ENCODE results near the gene TES.

TES gene

DNA sequence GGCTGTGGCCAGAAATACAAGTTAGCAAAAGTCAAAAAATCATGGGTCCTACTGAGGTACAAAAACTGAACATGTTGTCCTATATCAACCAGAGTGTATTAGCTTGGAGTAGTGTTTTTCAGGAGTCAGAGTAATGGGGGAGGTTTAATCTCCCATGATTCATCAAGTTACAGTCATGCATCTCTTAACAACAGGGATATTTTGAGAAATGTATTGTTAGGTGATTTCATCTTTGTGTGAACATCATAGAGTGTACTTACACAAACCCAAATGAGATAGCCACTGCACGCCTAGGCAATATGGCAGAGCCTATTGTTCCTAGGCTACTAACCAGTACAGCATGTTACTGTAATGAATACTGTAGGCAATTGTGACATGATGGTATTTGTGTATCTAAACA is 14.9 kb upstream of the TES start:
- no peak for DNase-seq

DNA sequence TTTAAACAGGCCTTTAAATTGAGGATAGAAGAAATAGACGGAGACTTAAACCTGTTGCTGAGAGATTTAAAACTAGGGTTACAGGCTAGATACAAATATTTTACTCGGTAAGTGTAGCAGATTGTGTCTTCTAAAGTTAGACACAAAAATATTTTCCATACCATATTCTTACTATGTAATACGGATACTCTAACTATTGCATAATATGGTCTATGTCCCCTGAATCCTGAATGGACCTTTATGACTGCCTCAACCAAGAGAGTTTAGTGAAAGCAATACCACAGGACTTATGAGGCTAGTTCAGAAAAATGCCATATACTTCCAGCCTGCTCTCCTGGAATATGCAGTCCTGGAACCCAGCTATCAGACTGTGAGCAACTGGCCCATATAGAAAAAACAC is 13.4 kb upstream of the TES start:
- no peak for DNase-seq

DNA sequence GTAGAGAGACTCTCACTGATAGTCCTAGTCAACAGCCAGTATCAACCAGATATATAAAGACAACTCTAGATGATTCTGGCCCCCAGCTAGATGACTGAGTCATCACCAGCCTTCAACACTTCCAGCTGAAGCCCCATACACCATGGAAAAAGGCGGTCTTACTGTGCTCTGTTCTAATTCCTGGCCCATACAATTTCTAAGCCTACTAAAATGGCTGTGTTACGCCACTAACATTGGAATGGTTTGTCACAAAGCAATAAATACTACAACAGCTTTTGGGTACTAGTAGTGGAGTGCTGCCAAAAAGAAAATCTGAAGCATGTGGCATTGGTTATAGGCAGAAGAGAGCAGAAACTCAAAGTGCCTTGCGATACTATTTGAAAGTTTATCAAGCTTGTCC is 13.0 kb upstream of the TES start:
- DNase-seq: no peak

DNA sequence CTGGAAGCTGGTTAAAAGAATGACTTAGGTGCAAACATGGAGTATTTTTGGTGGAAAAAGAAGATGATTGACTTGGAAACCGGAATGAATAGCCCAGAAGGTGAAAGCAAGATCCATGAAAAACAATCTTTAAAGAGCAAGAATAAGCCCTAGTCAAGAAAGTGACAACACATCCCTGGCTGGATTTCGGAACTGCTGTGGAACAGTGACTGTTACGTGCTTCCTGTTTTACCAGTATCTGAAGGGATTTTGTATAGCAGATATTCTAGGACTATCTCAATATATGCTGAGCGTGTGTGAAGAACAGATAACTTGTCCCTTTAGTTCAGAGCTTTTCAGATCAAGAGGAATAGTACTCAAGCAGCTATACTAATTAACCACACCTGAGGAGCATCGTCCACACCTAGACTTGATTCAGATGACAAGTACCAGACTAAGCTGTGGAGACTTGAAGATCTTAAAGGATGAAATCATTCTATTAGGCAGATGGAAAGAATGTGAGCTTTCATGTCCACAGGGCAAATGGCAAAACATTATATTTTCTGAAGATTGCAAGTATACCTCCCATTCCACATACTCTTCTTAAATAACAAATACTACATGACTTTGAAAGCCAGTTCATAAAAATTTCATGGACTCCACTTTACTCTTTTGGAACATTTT is 11.5 kb upstream of the TES start:
- no peak for DNase-seq

DNA sequence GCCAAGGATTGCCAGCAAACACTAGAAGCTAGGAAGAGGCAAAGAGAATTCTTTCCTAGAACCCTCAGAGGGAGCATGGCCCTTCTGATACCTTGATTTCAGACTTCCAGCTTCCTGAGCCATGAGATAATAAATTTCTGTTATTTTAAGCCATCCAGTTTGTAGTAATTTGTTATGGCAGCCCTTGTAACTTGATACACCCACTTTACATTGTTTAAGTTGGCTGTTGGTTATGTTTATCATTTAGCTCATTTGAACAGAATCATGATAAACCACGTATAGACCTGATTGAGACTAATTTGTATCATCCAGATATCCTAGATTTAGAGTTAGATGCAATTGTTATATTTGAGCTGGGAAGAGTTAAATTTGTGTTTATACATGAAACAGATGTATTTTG is 9.4 kb upstream of the TES start:
- no peak for DNase-seq

DNA sequence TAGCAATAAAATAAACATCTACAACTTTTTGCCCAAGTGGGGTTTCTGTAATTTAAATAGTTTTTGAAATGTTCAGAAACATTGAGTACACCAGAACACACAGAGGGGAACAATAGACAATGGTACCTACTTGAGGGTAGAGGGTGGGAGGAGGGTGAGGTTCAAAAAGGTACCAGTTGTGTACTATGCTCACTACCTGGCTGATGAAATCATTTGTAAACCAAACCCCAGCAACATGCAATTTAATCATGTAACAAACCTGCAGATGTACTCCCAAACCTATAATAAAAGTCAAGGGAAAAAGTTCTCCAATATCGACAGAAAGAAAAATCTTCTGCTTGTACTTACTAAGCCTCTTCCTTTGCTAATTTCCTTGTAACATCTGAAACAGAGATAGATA is 4.2 kb upstream of the TES start:
- DNase-seq: no peak

DNA sequence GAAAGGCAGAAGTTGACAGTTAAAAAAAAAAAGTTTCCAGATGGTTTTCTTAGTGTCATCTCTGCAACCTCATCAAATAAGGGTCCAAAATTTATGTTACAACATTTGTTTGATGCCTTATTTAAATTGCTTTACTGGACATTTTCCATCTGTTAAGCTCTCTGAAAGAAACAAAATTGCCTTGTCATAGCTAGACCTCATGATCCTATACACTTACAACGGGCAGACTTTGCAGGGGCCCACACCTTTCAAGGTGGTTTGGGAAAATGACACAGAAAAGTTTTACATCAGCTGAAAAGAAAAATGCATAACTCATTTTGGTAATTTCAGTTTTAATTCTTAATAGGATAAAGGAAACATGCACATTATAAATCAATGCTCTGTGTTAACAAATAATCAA is 1.4 kb upstream of the TES start:
- DNase-seq: no peak

DNA sequence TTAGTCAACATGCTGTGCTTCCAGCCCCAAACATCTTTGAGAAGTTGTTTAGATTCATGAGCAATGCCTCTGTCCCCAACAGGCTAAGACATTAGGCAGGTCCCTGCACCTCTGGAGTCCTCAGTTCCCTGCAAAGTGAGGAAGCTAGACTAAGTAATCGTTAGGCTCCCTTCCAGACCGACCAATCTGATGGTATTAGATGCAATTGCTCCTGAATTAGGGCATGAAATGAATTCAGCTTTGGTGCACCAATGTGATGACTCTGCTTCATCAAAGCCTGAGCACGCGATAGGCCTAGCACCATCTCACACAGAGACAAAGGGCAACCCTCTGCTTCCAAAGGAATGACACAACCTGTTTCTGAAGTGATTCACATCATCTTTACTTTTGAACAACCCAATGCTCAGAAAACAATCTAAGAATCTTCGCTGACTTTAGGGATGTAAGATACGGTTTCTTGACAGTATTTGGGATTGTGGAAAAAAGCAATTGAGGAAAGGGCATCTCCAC is 723 bp upstream of the TES start:
- DNase-seq: no peak

DNA sequence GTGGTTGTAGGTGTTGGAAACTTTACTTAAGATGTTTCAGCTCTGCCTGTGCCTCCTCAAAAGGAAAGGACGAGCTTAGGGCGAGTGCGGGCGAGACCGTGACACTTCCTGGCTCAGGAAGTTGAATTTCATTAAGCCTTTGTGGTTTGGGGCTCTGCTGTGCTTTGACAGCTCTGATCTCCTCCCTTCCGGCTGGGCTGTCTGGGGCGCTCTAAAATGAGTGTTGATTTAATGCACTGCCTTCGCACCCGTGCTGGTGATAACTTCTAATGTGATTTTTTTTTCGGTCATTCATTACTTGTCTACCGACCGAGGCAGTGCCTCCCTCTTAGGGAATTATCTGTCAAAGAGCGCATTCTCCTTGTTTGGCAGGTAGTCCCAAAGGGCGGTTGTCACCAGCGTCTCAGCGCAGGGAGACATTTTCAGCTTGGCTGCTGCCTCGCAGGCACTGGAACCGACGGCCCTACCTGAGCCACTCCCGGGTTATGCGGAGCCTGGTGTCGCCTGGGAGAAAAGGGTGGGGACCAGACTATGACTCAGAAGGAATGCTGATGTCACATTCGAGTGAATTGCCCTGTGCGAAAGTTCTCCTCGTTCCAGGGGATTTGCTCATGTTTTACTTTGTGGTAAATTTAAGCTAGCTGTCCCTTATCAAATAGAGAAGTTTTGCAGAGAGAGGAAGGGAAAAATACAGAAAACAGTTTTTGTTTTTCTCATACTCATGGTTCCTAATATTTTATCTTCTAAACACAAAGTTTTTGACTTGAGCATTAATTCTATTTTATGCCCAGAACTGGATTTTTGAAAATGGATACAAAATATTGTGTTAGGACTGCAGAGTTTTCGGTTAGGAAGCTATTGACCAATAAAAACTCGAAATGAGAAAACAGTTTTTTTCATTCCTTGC is 920 bp downstream of the TES start:
- peak; percentile 89 for DNase-seq

DNA sequence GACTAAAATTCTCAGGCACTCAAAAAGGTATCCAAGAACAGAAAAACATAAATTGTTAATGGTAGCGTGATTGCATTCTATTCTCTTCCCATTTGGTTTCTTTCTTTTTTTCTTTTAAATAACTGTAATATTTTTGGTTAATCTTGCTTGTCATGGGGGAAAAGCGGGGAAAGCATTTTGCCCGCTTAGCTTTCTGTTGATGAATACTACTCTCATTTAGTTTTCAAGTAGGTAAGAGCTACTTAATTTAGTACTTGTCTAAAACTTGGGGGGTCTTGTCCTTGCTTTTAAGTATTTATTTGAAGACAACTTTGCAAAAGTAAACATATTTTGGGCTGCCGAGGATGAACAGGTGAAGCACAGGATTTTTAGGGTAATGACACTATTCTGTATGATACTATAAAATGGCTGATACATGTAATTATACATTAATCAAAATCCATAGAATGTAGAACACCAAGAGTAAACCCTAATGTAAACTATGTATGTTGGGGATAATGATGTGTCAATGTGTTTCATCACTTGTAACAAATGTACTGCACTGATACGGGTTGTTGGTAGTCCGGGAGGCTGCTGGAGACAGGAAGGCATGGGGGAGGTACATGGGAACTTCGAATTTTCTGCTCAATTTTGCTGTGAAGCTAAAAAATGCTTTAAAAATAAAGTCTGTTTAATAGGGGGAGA is 1.7 kb downstream of the TES start:
- DNase-seq: peak; percentile 38

DNA sequence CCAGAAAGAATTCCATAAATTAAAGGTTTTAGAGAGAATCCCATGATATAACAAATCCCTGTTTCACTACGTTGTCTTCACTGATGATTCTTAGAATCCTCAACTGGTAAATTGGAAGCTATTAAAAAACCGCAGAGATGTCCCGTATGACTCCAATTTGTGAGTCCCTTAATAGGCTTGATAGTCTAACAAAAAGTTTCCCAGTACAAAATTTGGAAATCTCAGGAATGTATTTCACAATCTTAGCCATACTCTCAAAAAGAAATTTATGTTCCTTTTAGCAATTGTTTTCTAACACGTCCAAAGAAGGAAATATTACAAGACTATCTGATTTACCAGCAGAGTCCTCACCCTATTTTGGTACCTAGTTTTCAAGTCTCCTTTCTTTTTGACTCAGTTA is 2.5 kb downstream of the TES start:
- no peak for DNase-seq

DNA sequence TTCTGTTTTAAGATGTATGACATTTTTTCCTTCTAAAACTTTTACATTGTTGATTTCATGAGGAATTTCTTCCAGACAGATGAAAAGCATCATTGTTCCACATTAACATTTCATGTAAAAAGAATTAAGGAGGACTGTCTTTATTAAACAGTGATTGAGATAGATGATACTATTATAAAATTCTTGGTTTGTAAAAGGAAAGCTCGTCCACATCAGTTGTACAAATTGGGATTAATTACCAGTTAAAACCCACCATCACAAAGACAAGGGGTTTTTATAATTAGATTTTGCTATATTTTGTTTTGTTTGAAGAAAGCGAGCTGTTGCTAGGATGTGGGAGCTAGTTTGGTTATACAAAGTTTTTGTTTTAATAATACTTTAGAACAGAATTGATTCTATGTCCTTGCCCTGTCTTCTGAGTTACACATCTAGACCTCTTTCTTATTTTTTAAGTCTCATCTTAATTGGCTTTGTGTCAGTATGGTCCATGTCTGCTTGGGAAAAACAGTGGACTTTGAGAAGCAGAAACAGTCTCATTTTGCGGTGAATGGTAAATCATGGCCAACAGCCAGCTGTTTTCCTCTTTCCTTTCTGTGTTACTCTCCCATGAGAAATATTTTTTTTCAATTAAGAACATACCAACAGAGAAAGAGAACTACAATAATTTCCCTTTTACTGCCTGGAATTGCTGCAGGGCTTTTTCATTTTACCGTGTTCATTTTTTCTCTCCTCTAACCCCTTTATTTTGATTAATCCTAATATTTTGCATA is 3.2 kb downstream of the TES start:
- no peak for DNase-seq

DNA sequence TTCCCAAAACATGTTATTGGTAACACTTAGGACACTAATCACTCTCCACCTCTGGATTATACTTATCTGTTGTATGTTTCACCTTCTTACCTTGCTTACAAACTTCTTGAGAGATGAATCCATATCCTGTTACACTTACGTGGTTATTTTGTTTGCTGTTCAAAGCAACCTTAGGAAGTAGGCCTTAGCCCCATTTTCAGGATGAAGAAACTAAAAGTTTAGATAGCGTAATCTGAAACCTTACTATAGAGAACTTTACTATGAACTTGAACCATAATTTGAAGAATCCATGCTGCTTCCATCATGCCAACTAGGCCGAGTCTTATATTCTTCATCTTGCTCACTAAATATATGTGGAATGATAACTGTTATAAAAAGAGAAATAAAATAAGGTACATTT is 4.6 kb downstream of the TES start:
- DNase-seq: no peak

DNA sequence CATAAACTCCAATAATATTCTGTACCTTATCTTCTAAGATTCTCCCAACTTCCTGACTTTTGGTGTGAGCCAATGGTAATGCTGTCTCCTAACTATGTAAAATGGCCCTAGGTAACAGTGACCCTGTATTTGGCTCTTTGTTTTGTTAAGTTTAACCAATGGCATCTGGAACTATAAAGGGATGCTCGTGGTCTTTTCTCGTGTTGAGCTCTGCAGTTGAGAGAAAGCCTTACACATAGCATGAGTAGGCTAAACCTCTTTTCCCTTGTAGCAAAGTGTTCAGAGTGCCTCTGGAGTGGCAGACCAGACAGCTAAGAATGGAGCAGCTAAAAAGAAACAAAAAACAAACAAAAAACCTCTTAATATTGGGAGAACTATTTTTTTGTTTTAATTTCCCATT is 5.2 kb downstream of the TES start:
- DNase-seq: no peak

DNA sequence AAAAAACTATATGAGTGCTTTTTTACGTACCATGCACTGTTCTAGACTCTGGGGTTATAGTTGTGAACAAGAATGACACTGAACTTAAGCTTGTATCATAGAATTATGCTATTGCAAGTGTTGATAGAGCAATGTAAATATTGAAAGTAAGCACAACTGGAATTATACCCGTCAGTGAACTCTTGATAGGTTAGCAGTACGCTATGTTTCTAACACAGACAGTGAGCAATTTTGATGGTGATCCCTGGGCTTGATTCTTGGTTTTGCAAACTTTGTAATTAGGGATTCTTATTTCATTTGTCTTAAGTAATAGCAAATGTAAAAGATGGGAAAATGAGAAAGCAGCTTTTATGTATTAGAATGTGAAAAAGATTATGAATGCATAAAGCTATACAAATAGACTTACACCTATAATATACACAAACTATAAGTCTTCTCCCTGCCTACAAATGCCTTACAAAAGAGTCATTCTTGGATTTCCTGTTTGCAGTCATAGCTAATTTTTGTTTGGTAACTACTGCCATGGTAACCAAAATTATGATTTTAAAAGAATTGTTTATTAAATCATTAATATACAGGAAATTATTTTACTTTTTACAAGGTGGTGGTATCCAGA is 6.7 kb downstream of the TES start:
- peak; percentile 42 for DNase-seq

DNA sequence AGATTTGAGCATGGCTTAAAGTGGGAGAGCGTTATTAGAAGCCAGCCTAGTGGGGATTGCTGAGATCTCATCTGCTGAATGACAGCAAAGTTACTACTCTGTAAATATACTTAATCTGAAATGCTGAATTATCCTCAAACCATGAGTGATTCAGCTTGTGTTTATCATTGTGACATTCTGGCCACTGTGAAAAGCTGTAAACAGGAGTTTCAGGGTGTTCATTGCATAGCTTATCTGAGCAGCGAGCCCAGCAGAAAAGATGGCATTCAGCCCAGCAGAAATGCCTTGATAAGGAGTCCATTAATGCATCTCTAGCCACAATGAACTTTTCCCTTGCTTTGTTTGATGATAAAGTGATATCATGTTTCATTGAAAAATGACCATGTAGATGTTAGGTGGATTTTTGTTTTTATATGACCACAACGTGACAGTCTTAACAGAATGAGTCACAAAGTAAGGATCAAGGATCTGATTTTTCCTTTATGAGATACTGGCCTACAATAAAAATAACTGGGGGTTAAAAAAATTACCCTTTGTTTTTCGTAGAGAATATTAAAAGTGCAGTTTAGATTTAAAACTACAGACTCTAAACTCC is 7.8 kb downstream of the TES start:
- DNase-seq: no peak

DNA sequence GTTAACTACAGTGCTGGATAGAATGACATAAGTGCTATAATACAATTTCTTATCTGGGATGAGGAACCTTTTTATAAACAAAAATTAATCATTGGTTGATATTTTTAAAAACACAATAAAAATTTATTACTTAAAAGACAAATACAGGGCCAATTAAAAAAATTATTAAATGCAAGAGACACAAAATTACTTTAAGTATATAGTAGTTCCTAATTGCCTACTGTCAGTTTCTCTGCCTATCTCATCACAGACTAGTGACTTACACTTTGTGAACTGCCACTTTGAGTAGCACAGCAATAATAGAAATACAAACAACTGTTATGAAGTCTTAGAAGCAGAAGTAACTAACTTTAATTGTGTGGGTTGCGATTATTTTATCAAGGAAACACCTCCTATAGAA is 8.4 kb downstream of the TES start:
- no peak for DNase-seq

DNA sequence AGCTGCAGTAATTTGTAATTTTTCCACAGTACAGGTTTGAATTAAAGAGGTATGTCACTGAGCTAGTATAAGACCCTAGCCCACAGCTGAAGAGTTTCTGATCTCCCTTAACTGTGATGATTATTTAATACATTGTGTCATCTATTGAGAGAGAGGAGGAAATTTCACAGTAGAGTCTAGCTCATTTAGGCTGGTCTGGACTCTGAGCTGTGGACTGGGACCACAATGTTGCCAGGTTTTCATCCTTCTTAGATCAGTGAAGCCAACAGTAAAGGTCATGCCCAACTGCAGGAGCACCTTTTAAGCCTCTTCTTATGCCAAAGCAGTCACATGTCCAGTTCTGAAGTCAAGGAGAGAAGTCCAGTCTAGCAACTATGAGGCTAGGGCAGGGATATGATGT is 8.9 kb downstream of the TES start:
- DNase-seq: no peak

DNA sequence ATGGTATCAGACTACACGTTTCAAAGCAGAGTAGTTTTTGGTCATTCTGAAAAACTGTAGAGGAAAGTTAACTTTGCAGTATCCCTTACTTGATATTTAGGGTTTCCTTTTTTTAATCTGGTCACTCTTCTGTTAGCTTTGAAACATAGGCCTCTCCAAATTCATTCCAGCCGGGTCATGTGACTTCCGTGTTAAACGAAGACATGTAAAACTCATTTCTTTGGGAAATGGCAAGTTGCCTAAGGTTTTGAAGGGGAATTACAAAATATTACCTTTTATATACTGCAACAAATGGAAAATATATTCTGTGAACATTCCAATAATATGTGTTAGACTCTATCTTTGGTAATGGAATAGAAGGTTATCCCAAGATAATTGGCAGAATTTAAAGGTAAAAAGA is 9.5 kb downstream of the TES start:
- no peak for DNase-seq

DNA sequence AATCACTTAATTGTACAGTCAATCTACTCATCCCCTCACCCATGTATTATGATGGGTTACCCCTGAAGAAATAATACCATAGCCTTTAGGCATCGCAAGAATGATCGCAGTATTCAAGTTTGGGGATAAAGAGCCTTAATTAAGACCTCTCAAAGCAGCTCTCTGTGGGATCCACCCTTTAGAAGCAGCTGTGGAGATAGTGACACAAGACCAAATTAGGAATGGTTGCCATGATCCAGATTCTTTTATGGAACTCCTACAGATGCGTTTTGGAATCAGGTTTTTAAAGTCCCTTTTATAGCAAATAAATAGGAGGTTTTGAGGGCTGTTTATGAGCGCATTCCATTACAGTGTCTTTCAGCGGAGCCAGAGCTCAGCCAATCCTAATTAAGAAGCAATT is 12.2 kb downstream of the TES start:
- DNase-seq: no peak

DNA sequence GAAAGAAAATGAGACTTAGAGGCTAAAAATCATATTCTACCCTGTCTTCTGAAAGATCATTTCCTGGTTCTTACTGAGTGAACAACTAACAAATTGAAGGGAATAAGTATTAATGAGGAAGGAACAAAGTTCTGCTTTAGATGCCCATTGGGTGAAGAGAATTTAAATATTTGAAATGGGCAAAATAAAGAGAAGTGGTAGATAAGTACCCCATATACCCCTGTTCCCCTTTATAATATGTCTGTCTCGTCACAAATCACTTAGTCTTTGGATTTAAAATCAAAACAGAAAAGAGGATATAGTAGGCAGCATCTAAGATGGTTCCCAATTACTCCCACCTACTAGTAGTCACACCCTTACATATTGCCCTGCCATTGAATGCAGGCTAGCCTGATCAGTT is 13.2 kb downstream of the TES start:
- DNase-seq: no peak

DNA sequence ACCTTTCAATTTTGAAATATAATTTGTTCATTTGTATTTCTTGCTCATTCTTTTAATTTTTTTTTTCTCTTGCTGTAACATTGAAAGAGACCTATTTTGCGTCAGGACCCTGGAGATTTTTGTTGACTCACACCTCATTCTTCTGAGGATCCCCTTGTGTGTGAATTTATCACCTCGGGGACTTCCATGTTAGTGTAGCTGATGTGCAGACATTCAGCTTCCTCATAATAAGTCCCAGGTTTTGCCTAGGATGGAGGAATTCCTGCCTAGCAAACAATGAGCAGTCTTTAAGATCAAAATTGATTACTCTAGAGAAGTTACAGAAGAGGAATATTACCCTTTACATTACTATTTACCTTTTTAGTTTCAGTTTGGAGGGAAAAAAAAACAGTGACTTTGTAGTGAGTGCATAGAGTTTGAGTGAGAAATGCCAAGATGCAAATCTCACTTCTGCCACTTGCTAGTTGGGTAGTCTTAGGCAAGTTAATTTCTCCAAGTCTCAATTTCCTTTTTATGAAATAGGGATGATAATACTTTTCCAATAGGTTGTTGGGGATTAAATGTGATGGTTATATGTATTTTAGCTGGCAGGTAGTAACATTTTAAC is 14.3 kb downstream of the TES start:
- peak; percentile 33 for DNase-seq

Data from CD4-positive, alpha-beta T cell treated with Interleukin-17A for 1 hour (primary cell).